Thyroid gland (tissue), 4 donors: ENCODE results near the gene TRIM24. TPM values are rescaled to one million over a fixed set of nuclear protein-coding genes. Genes with fewer than 3 reads are reported as not detected.

Experiments
- DNase-seq, 2 donors: peaks; one replicate each; pipeline ENCODE4 v3.0.0-alpha.2; 2019
- H3K27ac ChIP-seq, 3 donors: fragments of 200-600 bp; sonication (generic); 1 replicate in 2 of 3; 2 replicates in 1 of 3; pipeline ENCODE4 v1.5.1; 2016 to 2019; ENCODE audit warnings: mild to moderate bottlenecking in 1 of 3, moderate library complexity in 1 of 3
- H3K27me3 ChIP-seq: fragments of 200-600 bp; sonication (generic); one replicate; pipeline ENCODE4 v1.5.1; 2019
- H3K36me3 ChIP-seq, 2 donors: fragments of 200-600 bp; sonication (generic); one replicate each; pipeline ENCODE4 v1.5.1; 2016 to 2019
- H3K4me1 ChIP-seq, 2 donors: fragments of 200-600 bp; sonication (generic); one replicate each; pipeline ENCODE4 v1.5.1; 2017 to 2019
- H3K4me3 ChIP-seq, 3 donors: fragments of 200-600 bp; sonication (generic); replicated peaks in 1 of 3; 1 replicate in 2 of 3; 2 replicates in 1 of 3; pipeline ENCODE4 v1.5.1; 2016; ENCODE audit warnings: mild to moderate bottlenecking in 1 of 3
- H3K9me3 ChIP-seq: fragments of 200-600 bp; sonication (generic); one replicate; pipeline ENCODE4 v1.5.1; 2017
- POLR2A ChIP-seq, 2 donors: fragments of 450-650 bp; IDR thresholded peaks; one replicate each; pipeline ENCODE4 v1.6.1; 2017; ENCODE audit warnings: antibody characterized with exemption in 2 of 2, mild to moderate bottlenecking in 2 of 2, moderate library complexity in 1 of 2
- WGBS, 2 donors: methylation state at CpG; one replicate each; pipeline ENCODE4 v1.1.5; 2017; 5-methylcytosine and 5-hydroxymethylcytosine counted together
- intact Hi-C: fragments of 100-400 bp; cut with DNase I; formaldehyde crosslinking; loops from one replicate; pipeline ENCODE4 v1.15.1; 2023
- total RNA-seq, 4 donors: library from RNA; depleted of rRNA; stranded (reverse); fragments of >200 nt; gene quantifications; one replicate each; pipeline ENCODE4 v1.2.3, GENCODE V29; 2016
- TF ChIP-seq, protein P1 (sequence below), 6 experiments: fragments of 200-600 bp in 3 of 6; fragments of 450-650 bp in 3 of 6; sonication (generic) in 3 of 6; IDR thresholded peaks; one replicate each; pipeline ENCODE4 v1.5.1; 2016 to 2019; ENCODE audit warnings: antibody characterized with exemption in 6 of 6, mild to moderate bottlenecking in 2 of 6, inconsistent platforms in 1 of 6, moderate library complexity in 1 of 6

TRIM24 gene
- total RNA-seq, 4 donors from 2014 or later: 21.8 to 27.0 (median 24.7) TPM

DNA sequence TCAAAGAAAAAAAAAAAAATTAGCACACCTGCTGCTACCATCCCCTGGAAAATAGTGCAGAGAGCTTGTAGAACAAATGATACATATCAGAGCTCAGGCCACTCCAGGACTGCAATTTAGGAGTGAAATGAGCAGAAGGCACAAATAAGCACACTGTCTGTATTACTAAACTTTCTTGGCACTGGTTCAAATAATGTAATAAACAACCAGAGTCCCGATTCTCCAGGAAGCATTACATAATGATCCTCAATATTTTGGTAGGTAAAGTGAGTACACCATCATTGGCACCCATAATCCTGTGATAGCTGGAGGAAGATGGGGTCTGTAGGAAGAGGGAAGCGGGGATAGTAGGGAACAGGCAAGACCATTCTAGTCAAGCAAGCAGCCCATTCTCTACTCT lies 166.8 kb downstream of the TRIM24 start:
- intact Hi-C loops: no loop called here
- peaks cover 6 to 10% of the 10 kb centered on the region in 2 donors for H3K4me1 ChIP-seq
- TF ChIP-seq, protein P1, sequence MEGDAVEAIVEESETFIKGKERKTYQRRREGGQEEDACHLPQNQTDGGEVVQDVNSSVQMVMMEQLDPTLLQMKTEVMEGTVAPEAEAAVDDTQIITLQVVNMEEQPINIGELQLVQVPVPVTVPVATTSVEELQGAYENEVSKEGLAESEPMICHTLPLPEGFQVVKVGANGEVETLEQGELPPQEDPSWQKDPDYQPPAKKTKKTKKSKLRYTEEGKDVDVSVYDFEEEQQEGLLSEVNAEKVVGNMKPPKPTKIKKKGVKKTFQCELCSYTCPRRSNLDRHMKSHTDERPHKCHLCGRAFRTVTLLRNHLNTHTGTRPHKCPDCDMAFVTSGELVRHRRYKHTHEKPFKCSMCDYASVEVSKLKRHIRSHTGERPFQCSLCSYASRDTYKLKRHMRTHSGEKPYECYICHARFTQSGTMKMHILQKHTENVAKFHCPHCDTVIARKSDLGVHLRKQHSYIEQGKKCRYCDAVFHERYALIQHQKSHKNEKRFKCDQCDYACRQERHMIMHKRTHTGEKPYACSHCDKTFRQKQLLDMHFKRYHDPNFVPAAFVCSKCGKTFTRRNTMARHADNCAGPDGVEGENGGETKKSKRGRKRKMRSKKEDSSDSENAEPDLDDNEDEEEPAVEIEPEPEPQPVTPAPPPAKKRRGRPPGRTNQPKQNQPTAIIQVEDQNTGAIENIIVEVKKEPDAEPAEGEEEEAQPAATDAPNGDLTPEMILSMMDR (IDR thresholded peaks at IDR 0.05): no peak
- TF ChIP-seq POLR2A (IDR thresholded peaks at IDR 0.05): no peak

GRCh38 chr7:138627361-138627760 lies 167.3 kb downstream of the TRIM24 start:
- Histone ChIP-seq H3K4me3 (no peak overlapping the region), H3K9me3 (no peaks in the 10 kb centered on the region), H3K4me1 (peaks cover 6 to 10% of the 10 kb centered on the region in 2 donors), H3K36me3 (no peaks in the 10 kb centered on the region), H3K27me3 (no peaks in the 10 kb centered on the region), H3K27ac (no peak overlapping the region)
- intact Hi-C loops: no loop called here
- WGBS, 2 donors: 86% methylated on average over 6 of the region's 6 CpGs
- TF ChIP-seq, protein P1 (IDR thresholded peaks at IDR 0.05): no peak
- no peak for TF ChIP-seq POLR2A (IDR thresholded peaks at IDR 0.05)
- no peak for DNase-seq

More for the DNA sequence above, 166.8 kb downstream of the TRIM24 start:
- Histone ChIP-seq H3K27ac (no peak overlapping the region), H3K27me3 (no peaks in the 10 kb centered on the region), H3K4me3 (no peak overlapping the region), H3K36me3 (no peaks in the 10 kb centered on the region), H3K9me3 (no peaks in the 10 kb centered on the region)
- no peak for DNase-seq
- 78 to 84% methylated on average over 2 of the region's 2 CpGs for WGBS, 2 donors

- Histone ChIP-seq H3K9me3 (no peaks in the 10 kb centered on the region), H3K27me3 (no peaks in the 10 kb centered on the region), H3K36me3 (no peaks in the 10 kb centered on the region), H3K4me1 (peaks cover 2 to 10% of the 10 kb centered on the region in 2 donors), H3K27ac (no peak overlapping the region), H3K4me3 (no peak overlapping the region)
- no peak for TF ChIP-seq POLR2A (IDR thresholded peaks at IDR 0.05)
- TF ChIP-seq, protein P1 (IDR thresholded peaks at IDR 0.05): no peak
- intact Hi-C loops: no loop called here
- DNase-seq: no peak
- WGBS, 2 donors: 94 to 96% methylated on average over 8 of the region's 8 CpGs
These were observed 170.1 kb downstream of the TRIM24 start for GRCh38 chr7:138630059-138630610.

DNA sequence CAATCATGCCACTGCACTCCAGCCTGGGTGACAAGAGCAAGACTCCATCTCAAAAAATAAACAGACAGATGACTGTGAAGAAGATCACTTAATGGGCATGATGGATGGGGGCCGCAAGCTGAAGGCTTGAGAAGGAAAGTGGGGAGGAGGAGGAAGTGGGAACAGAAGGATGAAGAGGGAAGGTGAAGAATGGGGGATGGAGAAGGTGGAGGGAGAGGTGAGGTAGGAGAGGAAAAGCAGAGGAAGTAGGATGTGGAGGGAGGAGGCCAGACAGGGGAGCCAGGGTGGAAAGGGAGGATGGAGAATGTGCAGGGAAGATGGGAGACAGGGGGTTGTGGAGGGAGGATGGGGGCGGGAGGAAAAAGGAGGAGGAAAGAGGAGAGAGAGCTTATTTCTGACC lies 172.3 kb downstream of the TRIM24 start:
- TF ChIP-seq, protein P1 (IDR thresholded peaks at IDR 0.05): no peak
- no peak for TF ChIP-seq POLR2A (IDR thresholded peaks at IDR 0.05)
- WGBS, 2 donors: 87 to 88% methylated on average over 2 of the region's 2 CpGs
- no peaks in the 10 kb centered on the region for H3K36me3 ChIP-seq
- no peaks in the 10 kb centered on the region for H3K9me3 ChIP-seq
- H3K4me1 ChIP-seq: no peaks in the 10 kb centered on the region
- DNase-seq: no peak
- intact Hi-C loops: no loop called here
- no peaks in the 10 kb centered on the region for H3K27me3 ChIP-seq
- H3K4me3 ChIP-seq: no peak overlapping the region
- H3K27ac ChIP-seq: no peak overlapping the region

DNA sequence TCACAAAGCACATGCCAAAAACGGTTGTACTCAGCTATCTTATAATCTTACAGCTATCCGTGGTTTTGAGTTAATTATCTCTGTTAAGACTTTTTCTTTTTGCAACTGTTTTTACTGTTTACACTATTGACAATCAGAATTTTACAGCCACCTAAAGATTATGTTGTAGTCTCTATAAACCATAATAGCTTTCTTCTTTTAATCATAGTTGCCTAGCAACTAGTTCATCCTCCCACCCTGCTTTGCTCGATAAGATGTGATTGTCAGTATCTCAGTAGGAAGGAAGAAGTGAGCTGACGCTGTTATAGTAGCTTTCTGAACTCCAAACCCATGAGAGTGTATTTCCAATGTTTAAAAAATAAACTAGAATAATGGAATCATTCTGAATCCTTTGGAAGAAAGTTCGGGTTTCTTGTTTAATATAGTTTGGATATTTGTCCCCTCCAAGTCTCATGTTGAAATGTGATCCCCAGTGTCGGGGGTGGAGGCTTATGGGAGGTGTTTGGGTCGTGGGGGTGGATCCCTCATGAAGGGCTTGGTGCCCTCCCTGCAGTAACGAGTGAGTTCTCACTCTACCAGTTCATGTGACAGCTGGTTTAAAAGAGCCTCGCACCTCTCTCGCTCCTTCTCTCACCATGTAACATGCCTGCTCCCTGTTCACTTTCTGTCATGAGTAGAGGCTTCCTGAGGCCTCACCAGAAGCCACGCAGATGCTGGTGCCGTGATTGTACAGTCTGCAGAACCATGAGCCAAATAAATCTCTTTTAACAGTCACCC lies 173.0 kb downstream of the TRIM24 start:
- Histone ChIP-seq H3K9me3 (no peaks in the 10 kb centered on the region), H3K27me3 (no peaks in the 10 kb centered on the region), H3K36me3 (no peaks in the 10 kb centered on the region), H3K27ac (no peak overlapping the region), H3K4me3 (no peak overlapping the region), H3K4me1 (no peaks in the 10 kb centered on the region)
- DNase-seq: no peak
- intact Hi-C loops: no loop called here
- 72 to 77% methylated on average over 12 of the region's 12 CpGs for WGBS, 2 donors
- TF ChIP-seq, protein P1 (IDR thresholded peaks at IDR 0.05): no peak
- TF ChIP-seq POLR2A (IDR thresholded peaks at IDR 0.05): no peak
